ENCODE results near the gene ITPR2.

ITPR2 gene

DNA sequence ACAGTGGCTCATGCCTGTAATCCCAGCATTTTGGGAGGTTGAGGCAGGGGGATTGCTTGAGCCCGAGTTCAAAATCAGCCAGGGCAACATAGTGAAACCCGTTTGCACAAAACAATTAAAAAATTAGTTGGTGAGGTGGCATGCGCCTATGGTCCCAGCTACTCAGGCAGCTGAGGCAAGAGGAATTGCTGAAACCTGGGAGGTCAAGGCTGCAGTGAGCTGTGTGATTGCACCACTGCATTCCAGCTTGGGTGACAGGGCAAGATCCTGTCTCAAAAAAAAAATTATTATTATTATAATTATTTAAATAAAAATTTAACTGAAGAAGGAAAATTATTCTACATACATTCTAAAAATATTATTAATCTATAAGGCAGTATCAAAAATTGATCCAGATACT lies 164.1 kb downstream of the ITPR2 start:
- TF ChIP-seq, protein P1, sequence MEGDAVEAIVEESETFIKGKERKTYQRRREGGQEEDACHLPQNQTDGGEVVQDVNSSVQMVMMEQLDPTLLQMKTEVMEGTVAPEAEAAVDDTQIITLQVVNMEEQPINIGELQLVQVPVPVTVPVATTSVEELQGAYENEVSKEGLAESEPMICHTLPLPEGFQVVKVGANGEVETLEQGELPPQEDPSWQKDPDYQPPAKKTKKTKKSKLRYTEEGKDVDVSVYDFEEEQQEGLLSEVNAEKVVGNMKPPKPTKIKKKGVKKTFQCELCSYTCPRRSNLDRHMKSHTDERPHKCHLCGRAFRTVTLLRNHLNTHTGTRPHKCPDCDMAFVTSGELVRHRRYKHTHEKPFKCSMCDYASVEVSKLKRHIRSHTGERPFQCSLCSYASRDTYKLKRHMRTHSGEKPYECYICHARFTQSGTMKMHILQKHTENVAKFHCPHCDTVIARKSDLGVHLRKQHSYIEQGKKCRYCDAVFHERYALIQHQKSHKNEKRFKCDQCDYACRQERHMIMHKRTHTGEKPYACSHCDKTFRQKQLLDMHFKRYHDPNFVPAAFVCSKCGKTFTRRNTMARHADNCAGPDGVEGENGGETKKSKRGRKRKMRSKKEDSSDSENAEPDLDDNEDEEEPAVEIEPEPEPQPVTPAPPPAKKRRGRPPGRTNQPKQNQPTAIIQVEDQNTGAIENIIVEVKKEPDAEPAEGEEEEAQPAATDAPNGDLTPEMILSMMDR (IDR thresholded peaks at IDR 0.05; ENCODE audit: low read depth, low read length, missing control alignments), result no peak
- DNase-seq (ENCODE audit: low read depth), result no peak
- H3K4me3 ChIP-seq (ENCODE audit: low read depth, low read length), result no peak overlapping the region

DNA sequence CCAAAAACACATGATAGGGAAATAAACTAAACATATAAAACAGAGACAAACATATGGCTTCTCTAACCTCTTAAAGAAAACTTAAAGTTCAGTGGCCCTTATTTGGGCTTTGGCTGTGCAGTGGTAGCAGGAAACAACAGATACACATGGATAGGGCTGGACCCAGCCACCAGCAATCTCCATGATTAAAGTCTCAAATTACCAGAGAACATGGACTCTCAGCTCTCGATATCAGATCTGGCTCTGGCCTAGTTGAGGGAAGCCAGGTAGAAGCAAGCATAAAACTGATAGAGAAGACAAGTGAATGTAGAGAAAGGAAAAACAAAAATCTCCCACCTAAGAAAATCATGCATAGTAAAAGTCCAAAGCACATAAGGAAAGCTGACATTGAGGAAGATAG lies 164.8 kb downstream of the ITPR2 start:
- no peak for DNase-seq (ENCODE audit: low read depth)

DNA sequence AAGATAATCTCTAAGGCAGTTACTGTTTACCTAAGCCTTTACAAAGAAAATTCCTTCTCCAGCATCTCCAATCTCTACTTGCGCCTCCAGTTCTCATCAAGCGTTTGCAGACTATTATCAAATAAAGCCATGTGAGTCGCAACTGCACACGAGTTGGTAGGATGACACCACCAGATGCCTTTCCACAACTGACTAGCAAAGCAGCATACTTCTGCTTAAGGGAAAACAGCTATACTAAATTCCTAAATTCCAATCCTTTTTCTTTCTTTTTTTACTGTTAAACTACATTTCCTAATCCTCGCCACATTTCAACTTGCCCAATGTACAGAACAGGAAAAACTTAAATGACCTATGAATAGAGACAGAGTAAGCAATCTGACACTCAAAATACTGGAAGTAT lies 166.7 kb downstream of the ITPR2 start:
- H3K4me3 ChIP-seq (ENCODE audit: low read depth, low read length), result no peak overlapping the region
- no peak for DNase-seq (ENCODE audit: low read depth)
- TF ChIP-seq, protein P1 (IDR thresholded peaks at IDR 0.05; ENCODE audit: low read depth, low read length, missing control alignments), result no peak

More for the DNA sequence above, 164.8 kb downstream of the ITPR2 start:
- TF ChIP-seq, protein P1 (IDR thresholded peaks at IDR 0.05; ENCODE audit: low read depth, low read length, missing control alignments), result no peak
- no peak overlapping the region for H3K4me3 ChIP-seq (ENCODE audit: low read depth, low read length)

DNA sequence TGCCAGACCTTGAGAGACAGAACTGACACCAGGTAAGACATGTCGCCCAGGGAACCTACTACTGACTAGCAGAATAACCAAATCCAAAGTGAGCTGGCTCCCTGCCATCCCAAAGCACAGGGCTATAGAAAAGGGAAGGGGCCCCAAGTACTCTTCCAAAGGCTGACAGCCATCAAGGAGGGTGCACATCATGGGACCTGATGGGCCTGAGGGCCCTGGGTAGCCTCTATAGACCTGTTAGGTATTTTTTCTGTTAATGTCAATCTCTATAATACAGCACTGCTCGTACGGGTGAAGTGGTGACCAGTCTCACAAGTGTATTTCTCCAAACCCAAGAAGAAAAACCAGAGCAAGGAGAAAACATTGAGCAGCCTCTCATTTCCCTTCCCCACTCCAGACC lies 171.6 kb downstream of the ITPR2 start:
- DNase-seq (ENCODE audit: low read depth), result no peak
- no peak overlapping the region for H3K4me3 ChIP-seq (ENCODE audit: low read depth, low read length)
- TF ChIP-seq, protein P1 (IDR thresholded peaks at IDR 0.05; ENCODE audit: low read depth, low read length, missing control alignments), result no peak

DNA sequence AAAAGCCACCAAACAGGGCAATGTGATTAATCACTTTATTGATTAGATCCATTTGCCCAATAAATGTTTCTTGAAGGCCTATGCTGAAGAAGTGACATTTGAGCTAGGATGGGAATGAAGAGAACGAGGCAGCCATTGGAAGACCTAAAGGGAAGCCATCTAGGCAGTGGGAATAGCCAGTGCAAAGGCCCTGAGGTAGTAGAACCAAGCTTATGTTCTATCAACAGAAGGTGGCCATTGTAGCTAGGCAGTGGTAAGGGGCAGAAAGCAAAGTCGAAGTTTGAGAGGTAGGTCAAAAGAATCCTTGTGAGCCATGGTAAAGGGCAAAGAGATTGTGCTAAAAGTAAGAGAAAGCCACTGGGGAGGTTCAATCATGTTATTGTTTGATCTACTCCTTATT lies 173.1 kb downstream of the ITPR2 start:
- no peak for DNase-seq (ENCODE audit: low read depth)
- H3K4me3 ChIP-seq (ENCODE audit: low read depth, low read length), result no peak overlapping the region
- TF ChIP-seq, protein P1 (IDR thresholded peaks at IDR 0.05; ENCODE audit: low read depth, low read length, missing control alignments), result no peak

DNA sequence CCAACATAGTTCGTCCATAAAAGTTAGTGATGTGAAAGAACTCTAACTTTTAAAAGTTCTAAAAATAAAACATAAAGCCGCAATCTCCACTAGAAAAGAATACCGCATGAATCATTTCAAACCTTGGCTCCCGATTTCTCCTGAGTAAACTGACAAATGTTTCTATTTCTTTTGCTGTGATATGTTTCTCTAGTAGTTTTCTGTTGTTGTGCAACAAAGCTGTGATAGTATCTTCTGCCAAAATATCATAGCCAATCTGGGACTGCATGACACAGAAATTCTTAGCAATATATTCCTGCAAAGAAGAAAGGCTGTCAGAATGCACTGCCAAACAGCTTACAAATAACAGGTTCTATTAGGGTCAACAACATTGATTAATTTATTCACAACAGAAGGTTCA lies 174.0 kb downstream of the ITPR2 start:
- TF ChIP-seq, protein P1 (IDR thresholded peaks at IDR 0.05; ENCODE audit: low read depth, low read length, missing control alignments), result no peak
- no peak overlapping the region for H3K4me3 ChIP-seq (ENCODE audit: low read depth, low read length)
- no peak for DNase-seq (ENCODE audit: low read depth)

DNA sequence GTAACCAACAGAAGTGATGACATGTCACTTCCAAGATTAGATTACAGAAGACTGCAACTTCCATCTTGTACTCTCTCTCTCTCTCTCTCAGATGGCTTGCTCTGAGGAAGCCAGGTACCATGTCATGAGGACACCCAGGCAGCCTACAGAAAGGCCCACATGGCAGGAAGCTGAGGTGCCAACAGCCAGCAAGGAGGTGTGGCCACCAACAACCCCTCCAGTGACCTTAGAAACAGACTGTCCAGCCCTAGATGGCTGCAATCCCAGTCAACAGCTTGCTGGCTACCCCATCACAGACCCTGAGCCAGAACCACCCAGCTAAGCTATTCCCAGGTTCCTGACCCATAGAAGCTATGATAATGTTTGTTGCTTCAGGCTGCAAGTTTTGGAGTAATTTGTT lies 178.4 kb downstream of the ITPR2 start:
- TF ChIP-seq, protein P1 (IDR thresholded peaks at IDR 0.05; ENCODE audit: low read depth, low read length, missing control alignments), result no peak
- DNase-seq (ENCODE audit: low read depth), result no peak
- no peak overlapping the region for H3K4me3 ChIP-seq (ENCODE audit: low read depth, low read length)
